ENCODE data around the gene SNCA.

Gene SNCA

GRCh38 chr4:89703829-89704590, 133.0 kb downstream of the SNCA start:
- no peak for DNase-seq

DNA sequence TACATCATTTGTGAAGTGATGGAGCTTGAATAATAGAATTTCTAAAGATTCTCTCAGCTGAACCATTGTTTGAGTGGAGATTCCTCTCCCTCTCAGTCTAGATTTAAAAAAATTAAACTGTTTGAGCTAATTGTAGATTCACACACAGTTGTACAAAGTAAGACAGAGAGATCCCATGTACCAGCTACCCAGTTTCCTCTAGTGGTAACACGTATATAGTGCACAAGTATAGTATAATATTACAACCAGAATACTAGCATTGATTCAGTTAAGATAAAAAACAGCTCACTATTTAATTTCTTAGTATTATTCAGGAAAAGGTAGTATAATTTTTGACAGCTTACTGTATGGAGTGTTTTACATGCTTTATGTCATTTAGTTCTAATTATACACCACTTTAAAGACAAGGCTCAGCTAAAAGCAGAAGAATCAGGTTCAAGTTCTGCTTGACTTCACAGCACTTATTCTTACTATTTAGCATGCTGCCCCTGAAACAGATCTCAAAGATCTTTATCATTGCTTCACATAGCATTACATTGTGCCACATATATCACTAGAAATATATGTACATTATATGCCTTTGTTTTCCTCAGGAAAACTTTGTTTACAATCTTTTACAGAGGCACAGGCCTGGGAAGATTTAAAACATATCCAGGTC, 136.1 kb downstream of the SNCA start:
- no peak for DNase-seq

- DNase-seq = no peak
Measured at GRCh38 chr4:89685690-89686089, 151.3 kb downstream of the SNCA start.

- no peak for DNase-seq
Measured at GRCh38 chr4:89685277-89685676, 151.7 kb downstream of the SNCA start.

DNA sequence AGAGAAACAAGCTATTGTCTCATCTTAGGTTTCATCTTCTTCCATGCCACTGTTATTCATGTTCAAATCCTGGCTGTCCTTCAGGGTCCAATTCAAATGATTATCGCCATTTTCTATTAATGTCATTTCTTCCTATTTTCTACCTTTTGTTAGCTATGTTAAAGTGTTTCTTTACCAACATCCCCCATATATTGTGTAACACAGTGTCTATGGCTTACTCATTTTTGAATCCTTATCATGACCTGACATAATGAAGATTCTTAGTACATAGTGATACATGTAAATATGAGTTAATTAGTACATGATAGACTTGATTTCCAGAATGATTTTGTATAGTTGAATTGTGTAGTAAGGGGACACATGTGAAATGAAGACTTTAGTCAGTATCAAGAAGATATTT, 152.4 kb downstream of the SNCA start:
- DNase-seq = no peak

GRCh38 chr4:89682808-89683207, 154.2 kb downstream of the SNCA start:
- no peak for DNase-seq

GRCh38 chr4:89681671-89682070, 155.3 kb downstream of the SNCA start:
- no peak for DNase-seq

DNA sequence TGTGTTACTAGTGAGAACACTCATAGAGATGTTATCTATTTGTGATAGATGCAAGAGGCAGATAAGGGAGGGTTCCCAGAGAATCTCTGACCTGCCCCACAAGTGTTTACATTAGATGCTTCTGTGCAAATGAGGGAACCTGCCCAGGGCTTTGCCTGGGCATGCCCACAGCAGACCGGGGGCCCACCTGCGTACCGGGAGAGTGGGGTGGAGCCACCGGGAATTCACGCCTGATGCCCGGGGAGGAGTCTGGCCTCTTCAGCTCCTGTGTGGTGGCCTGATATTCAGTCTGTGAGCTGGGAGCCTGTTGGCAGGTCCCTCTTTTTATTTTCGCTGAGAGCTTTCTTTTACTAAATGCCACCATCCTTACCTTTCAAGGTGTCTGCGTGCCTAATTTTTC, 155.7 kb downstream of the SNCA start:
- DNase-seq = no peak

DNA sequence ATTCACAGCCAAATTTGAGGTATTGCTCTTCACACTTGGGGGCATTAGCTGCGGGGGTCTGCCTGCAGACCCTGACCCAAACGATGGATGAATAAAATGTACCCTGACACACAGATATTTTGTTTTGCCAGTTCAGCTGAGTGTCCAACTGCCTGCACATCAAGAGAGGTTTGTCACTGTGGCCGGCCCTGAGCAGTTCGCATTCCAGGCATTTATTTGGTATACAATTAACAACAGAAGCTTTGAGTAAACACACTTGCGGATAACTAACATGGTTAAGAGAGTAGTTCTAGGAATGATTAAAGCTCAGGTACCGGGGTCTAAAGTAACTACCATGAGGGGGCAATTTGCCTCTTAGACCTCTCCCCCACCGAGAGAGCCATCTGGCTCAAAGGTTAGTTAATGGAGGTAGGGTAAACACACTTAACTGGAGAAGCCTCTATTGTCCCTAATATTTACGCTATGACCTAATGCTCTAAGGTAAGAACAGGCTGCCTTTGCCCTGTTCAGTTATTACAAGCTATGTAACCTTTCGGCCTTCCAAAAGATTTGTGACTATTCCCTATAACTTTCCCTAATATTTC, 162.0 kb downstream of the SNCA start:
- no peak for DNase-seq
